GM21786 (cell line): ENCODE results near the gene RPS15.

Experiments
- ATAC-seq: cut with Tn5 transposase; IDR thresholded peaks from one replicate; pipeline ENCODE4 v1.9.1; 2021; ENCODE audit not compliant: unreplicated experiment

Gene RPS15

DNA sequence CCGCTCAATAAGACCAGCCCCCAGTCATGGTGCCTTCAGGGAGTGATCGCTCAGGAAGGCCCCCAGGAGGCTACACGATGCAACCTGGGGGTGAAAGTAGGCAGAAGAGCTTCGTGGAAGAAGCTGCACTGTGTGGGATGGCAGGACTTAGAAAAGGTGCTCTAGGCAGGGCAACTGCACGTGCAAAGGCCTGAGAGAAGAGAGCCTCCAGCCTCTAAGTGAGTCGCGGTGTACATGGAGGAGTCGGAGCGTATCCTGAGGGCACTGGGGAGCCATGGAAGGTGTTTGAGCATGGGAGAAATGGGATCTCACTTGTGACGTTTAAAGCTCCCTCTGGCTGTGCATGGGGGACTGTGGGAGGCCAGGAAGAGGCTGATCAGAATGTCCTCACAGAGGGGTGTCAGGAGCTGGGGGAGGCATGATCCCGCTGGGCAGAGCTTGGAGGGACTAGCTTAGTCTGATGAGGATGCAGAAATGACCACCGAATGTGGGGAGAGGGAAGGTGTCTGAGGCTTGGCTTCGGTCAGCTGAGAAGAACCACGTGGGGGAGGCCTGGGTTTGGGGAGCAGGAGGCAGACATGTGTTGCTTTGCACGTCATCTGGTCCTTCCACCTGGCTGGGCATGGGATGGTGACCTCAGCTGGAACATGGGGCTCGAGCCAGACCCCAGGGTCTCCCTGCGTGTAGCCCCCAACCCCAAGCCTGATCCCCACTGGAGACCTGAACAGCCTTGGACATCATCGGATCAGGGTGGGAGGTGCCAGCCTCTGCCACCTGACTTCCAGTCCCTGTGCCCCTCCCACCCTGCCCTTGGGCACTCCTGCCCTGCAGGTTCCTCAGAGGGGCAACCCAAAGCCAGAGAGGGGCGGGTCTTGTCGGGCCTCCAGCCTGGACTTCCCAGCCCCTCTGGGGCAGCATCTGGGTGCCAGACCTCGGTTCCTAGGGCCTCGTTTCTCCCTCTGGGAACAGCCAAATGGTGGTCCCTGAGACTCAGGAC lies 12.8 kb downstream of the RPS15 start:
- no peak for ATAC-seq

DNA sequence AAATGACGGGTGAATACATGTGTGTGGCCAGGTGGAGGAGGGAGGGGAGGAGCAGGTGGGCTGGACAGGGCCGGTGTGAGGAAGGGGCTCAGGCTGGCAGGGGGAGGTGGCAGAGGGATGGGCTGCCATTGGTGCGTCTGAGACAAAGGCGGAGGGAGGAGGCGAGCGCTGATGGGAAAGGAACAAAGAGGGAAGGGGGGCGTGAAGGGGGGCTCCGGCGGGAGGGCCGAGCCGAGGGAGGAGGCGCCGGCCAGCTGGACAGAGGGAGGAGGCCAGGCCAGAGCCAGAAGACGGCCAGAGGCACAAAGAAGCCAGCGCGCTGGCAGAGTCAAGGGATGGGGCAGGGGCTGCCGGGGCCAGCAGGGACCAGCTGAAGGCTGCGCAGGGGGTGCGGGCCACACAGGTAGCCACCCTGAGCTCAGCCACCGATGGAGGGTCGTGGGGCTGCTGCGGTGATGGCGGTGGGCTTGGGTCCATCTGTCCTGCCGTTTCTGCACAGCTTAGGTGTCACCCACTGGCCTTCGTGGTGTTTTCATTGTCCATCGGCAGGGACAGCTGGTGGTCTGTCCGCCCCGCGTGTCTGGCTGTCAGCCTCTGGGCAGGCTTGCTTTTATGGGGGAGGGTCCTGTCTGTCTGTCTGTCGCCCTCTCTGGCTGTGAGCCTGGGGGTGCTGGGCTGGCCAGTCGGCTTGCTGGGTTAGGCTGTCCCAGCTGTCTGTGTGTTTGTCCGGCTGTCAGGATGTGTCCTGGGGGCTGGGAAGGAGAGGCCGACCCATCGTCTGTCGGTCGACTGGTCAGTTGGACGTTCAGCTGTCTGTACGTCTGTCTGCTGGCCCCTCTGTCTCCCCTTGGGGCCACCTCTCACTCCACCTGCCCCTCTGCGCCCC lies 14.0 kb downstream of the RPS15 start:
- no peak for ATAC-seq

DNA sequence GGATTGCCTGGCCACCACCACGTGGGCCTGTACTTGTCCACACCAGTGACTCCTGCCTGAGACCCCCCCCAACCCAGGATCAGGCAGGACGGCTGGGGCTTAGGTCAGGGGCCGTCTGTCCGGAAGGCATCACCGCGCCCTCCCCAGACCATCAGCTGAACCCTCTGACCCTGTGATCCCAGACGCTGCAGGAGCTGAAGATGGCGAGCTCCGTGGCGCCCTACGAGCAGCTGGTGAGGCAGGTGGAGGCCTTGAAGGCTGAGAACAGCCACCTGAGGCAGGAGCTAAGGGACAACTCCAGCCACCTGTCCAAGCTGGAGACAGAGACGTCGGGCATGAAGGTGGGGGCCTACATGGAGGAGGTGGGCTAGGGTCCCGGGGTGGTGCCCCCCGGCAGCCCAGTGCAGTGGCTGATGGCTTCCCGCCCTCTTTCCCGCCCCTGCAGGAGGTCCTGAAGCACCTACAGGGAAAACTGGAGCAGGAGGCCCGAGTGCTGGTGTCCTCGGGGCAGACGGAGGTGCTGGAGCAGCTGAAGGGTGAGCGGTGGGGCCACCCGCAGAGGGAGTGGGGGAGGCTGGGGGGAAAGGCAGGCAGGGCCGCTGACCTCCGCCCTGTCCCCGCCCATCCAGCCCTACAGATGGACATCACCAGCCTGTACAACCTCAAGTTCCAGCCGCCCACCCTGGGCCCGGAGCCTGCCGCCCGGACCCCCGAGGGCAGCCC lies 14.8 kb downstream of the RPS15 start:
- ATAC-seq: no peak

DNA sequence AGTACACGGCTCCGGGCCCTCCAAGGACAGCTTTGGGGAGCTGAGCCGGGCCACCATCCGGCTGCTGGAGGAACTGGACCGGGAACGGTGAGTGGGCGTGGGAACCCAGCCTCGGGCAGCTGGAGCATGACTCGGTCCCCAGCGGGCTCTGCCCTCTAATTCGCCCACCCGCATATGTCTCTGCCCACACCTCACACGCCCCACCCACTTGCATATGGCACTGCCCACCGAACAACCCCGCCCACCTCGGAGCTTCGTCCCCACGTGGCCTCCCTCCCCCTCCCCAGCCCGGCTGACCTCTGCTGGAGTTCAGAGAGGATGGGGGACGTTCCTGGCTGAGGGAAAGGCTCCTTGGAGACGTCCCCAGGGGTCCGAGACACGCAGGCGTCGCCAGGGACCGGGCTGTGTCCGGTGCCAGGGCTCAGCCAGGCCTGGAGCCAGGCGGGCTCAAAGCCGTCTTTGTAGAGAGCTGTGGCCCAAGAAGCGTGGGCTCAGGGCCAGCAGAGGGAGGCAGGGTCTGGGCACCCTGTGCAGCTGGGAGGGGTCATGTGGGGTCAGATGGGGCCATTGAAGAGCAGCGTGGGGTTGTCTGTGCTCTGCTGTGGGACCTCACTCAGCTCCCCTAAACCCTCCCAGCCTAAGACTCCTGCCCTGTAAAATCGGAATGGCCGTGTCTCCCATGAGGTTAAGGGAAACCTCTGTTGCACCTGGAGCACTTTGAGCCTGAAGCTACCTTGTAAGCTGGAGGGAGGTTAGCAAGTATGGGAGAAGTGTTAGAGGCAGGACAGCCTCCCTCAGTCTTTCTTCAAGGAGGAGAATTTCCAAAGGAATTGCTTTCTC lies 15.5 kb downstream of the RPS15 start:
- ATAC-seq: no peak

DNA sequence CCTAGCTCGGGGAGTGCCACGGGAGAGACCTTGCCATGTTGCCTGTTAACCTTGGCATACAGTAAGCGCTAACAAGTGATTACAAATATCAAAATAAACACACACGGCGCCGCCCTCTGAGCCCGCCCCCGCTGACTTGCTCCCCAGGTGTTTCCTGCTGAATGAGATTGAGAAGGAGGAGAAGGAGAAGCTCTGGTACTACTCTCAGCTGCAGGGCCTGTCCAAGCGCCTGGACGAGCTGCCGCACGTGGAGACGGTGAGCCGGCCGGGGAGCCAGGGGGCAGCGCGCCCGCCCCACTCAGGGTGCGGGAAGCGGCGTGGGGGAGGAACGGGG lies 16.8 kb downstream of the RPS15 start:
- no peak for ATAC-seq

DNA sequence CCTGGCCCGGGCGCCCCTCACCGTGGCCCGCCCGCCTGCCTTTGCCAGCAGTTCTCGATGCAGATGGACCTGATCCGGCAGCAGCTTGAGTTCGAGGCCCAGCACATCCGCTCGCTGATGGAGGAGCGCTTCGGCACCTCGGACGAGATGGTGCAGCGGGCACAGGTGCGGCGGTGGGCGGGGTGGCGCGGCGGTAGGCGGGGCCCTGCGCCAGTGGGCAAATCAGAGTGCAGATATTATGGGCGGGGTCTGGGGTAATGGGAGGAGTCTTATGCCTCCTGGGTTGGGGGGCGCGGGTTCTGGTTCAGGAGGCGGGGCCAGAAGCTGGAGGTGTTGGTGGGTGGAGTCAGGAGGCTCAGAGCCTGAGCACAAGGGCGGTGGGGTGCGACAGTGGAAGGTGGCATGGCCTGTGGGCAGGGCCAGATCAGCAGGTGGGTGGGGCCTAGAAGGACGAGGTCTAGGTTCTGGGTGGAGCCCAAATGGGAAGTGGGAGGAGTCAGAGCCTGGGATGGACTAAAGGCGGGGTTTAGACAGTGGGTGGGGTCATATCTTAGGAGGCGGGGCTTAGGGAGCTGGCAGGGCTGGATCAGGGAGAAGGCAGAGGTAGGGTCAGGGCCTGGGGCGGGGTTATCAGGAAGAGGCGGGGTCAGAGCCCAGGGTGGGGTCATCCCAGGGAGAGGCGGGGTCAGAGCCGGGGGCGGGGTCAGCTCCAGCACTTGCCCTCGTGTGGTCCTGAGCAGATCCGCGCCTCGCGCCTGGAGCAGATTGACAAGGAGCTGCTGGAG lies 17.3 kb downstream of the RPS15 start:
- no peak for ATAC-seq

DNA sequence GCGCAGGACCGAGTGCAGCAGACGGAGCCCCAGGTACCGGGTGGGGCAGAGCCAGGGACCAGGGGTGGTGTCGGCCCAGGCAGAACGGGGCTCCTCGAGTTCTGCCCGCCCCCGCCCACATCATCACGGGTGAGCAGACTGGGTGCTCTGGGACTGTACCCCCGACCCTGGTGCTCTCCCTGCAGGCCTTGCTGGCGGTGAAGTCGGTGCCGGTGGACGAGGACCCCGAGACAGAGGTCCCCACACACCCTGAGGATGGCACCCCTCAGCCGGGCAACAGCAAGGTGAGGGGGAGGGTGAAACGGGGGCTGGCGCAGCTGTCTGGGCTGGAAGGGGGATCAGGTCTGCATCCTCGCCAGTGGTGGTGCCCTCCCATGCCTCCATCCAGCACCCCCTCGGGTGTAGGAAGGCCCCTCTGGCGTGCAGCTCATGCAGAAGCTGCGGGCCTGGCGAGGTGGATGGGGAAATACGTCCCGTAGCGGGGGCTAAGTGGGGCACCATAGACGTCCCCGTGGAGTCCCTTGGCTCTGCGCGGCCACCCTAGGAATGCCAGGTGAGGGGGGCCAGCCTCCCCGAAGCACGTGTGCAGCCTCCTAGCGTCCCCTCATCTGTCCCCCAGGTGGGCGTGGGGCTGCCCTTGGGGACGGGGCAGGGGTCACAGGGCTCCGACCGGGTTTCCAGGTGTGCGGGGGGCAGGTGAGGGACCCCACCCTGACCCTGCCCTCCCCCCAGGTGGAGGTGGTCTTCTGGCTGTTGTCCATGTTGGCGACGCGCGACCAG lies 18.1 kb downstream of the RPS15 start:
- no peak for ATAC-seq

DNA sequence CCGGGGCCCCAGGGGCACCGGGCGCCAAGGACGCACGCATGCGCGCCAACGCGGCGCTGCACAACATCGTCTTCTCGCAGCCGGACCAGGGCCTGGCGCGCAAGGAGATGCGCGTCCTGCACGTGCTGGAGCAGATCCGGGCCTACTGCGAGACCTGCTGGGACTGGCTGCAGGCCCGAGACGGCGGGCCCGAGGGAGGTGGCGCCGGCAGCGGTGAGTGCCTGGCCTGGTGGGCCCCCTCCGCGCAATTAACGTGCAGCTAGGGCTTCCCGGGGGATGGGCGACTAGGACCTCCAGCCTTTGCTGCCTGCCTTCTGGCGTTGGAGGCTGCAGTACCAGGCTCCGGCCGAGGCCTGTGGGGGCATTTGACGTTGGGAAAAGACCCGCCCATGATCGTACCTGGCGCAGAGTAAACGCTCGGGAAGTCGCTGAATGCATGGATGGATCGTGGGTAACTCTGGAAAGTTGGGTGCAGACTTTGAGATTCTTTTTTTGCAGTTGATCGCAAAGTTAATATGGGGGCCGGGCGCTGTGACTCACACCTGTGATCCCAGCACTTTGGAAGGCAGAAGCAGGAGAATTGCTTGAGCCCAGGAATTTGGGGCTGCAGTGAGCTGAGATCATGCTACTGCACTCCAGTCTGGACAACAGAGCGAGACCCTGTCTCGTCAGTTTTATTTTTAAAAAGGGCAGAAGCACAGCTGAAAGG lies 19.0 kb downstream of the RPS15 start:
- ATAC-seq: no peak

DNA sequence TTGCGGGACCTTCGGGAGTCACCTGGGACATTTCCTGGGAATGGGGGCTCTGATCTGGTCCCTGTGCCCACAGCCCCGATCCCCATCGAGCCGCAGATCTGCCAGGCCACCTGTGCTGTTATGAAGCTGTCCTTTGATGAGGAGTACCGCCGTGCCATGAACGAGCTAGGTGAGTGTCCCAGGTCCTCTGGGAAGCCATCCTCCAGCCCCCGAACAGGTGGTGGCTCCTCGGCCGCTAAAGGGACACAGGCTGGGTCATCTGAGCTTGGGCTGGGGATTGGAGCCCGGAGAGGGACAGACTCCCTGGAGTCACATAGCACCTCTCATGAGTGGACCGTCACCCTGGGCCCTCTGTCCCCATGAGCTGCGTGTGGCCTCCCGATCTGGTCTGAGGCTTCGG lies 19.7 kb downstream of the RPS15 start:
- no peak for ATAC-seq

DNA sequence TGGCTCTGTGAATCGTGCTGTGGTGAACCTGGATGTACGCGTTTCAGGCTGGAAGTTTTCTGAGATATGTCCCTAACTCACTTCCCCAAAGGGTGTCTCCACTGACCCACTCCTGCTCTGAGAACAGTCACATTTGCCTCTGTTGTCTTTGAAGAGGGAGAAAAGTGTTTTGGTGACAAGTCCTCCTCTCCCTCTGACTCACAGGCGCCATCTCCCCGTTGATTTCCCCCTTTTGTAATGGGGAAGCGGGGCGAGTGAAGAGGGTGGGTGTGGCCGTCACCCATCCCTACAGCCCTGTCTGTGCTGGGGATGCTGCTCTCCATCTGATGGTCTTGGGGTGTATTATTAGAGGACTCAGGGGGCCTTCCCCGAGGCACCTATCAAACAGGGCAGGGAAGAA lies 21.3 kb downstream of the RPS15 start:
- ATAC-seq: no peak

DNA sequence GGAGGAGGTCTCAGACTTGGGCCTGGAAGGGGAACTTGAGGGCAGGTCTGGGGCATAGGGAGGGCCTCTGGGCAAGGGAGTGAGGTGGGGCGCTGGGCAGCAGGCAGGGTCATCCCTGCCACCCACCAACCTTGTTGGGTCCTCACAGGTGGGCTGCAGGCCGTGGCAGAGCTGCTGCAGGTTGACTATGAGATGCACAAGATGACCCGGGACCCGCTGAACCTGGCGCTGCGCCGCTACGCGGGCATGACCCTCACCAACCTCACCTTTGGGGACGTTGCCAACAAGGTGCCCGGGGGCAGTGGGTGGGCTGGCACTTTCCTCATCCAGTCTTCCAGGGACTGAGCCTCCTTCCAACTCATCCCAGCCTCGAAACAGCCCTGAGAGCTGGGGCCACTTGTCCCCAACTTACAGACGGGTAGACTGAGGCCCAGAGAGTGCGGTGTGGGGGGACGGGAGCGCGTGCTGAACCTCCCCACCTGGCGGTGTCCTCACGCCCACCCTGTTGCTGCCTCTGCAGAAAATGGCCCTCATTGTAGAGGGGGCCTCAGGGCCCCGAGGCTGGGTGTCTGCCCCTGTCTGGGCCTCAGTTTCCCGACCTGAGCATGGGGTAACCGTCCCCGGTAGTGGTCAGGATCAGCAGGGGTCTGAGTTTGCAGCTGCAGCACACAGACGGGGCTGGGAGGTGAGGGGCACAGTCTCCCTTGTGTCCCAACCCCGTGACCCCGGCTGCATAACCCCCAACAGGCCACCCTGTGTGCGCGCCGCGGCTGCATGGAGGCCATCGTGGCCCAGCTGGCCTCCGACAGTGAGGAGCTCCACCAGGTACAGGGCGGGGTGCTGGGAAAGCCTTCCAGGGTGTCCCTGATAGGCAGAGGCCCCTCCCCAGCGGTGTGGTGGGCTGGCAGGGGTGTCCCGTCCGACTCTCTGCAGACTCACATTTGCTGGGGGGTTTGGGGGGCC lies 22.1 kb downstream of the RPS15 start:
- no peak for ATAC-seq

DNA sequence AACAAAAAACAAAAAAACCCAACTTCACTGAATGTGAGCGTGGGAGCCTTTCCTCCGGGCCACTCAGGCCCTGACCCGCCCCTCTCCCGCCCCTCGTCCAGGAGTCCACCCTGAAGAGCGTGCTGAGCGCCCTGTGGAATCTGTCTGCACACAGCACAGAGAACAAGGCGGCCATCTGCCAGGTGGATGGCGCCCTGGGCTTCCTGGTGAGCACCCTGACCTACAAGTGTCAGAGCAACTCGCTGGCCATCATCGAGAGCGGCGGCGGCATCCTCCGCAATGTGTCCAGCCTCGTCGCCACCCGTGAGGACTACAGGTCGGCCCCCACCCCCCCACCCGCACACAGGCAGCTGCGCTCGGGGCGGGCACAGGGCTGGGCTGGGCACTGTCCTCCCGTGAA lies 23.7 kb downstream of the RPS15 start:
- no peak for ATAC-seq

DNA sequence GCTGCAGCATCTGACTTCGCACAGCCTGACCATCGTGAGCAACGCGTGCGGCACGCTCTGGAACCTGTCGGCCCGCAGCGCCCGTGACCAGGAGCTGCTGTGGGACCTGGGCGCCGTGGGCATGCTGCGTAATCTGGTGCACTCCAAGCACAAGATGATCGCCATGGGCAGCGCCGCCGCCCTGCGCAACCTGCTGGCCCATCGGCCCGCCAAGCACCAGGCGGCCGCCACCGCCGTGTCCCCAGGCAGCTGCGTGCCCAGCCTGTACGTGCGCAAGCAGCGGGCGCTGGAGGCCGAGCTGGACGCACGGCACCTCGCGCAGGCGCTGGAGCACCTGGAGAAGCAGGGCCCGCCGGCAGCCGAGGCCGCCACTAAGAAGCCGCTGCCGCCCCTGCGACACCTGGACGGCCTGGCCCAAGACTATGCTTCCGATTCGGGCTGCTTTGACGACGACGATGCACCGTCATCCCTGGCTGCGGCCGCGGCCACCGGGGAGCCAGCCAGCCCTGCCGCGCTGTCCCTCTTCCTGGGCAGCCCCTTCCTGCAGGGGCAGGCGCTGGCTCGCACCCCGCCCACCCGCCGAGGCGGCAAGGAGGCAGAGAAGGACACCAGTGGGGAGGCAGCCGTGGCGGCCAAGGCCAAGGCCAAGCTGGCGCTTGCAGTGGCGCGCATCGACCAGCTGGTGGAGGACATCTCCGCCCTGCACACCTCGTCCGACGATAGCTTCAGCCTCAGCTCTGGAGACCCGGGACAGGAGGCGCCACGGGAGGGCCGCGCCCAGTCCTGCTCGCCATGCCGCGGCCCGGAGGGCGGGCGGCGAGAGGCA lies 27.2 kb downstream of the RPS15 start:
- ATAC-seq: no peak

DNA sequence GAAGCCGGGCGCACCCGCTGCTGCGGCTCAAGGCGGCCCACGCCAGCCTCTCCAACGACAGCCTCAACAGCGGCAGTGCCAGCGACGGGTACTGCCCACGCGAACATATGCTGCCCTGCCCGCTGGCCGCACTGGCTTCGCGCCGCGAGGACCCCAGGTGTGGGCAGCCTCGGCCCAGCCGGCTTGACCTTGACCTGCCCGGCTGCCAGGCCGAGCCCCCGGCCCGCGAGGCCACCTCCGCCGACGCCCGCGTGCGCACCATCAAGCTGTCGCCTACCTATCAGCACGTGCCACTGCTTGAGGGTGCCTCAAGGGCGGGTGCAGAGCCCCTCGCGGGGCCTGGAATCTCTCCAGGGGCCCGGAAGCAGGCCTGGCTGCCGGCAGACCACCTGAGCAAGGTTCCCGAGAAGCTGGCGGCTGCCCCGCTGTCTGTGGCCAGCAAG lies 27.8 kb downstream of the RPS15 start:
- no peak for ATAC-seq

DNA sequence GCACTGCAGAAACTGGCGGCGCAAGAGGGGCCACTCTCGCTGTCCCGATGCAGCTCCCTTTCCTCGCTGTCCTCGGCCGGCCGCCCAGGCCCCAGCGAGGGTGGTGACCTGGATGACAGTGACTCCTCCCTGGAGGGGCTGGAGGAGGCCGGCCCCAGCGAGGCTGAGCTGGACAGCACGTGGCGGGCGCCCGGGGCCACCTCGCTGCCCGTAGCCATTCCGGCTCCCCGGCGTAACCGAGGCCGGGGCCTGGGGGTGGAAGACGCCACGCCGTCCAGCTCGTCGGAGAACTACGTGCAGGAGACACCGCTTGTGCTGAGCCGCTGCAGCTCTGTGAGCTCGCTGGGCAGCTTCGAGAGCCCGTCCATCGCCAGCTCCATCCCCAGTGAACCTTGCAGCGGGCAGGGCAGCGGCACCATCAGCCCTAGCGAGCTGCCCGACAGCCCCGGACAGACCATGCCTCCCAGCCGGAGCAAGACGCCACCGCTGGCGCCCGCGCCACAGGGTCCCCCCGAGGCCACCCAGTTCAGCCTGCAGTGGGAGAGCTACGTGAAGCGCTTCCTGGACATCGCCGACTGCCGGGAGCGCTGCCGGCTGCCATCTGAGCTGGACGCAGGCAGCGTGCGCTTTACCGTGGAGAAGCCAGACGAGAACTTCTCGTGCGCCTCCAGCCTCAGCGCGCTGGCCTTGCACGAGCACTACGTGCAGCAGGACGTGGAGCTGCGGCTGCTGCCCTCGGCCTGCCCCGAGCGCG lies 28.4 kb downstream of the RPS15 start:
- ATAC-seq: no peak

DNA sequence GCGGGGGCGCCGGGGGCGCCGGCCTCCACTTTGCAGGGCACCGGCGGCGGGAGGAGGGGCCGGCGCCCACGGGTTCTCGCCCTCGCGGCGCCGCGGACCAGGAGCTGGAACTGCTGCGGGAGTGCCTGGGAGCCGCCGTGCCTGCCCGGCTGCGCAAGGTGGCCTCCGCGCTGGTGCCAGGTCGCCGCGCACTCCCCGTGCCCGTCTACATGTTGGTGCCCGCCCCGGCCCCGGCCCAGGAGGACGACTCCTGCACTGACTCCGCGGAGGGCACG lies 29.0 kb downstream of the RPS15 start:
- no peak for ATAC-seq
